A673 (cell line): Measurements from ENCODE around the gene NFKB1. TPM values are rescaled to one million over a fixed set of nuclear protein-coding genes. Genes with fewer than 3 reads are reported as not detected.
A peak's percentile ranks its signal among the peaks of the same experiment; 100 is the strongest.

ENCODE experiments used
- BruUV-seq: library from RNA; stranded (reverse); fragments of 400-500 nt; replicated peaks from 2 replicates; lab custom pipeline; 2021; lab: Mats Ljungman, UMichigan
- CTCF ChIA-PET: fragments of 300-600 bp; sonication (Branson Sonifier 250); formaldehyde crosslinking; loops from one replicate; lab custom pipeline; 2022; ENCODE audit warnings: antibody characterized with exemption; lab: Charles Lee
- POLR2A ChIA-PET: fragments of 300-600 bp; sonication (Branson Sonifier 250); formaldehyde crosslinking; loops from one replicate; lab custom pipeline; 2022; ENCODE audit warnings: antibody characterized with exemption; ENCODE audit not compliant: low non-redundant PET; lab: Charles Lee
- DNase-seq: peaks from one replicate; pipeline ENCODE4 v3.0.0-alpha.2; 2015; ENCODE audit warnings: low spot score
- H3K27ac ChIP-seq: fragments of 200-600 bp; sonication (generic); 2 replicates; pipeline ENCODE4 v1.5.1; 2016; ENCODE audit warnings: mixed run types, low read depth, mild to moderate bottlenecking, mixed read lengths, antibody characterized with exemption, low read length; ENCODE audit not compliant: poor library complexity, severe bottlenecking
- H3K27me3 ChIP-seq: fragments of 200-600 bp; sonication (generic); replicated peaks from 2 replicates; pipeline ENCODE4 v1.6.1; 2017; ENCODE audit warnings: mixed run types, low read depth, mild to moderate bottlenecking, mixed read lengths, antibody characterized with exemption, low read length; ENCODE audit not compliant: insufficient read depth, poor library complexity
- H3K36me3 ChIP-seq: fragments of 200-600 bp; sonication (generic); 2 replicates; pipeline ENCODE4 v1.6.1; 2016; ENCODE audit warnings: mixed run types, mild to moderate bottlenecking, mixed read lengths, antibody characterized with exemption, low read length; ENCODE audit not compliant: insufficient read depth, poor library complexity, severe bottlenecking
- H3K4me1 ChIP-seq: fragments of 200-600 bp; sonication (generic); 2 replicates; pipeline ENCODE4 v1.6.1; 2017; ENCODE audit warnings: mixed run types, mild to moderate bottlenecking, mixed read lengths, antibody characterized with exemption, low read length; ENCODE audit not compliant: insufficient read depth, poor library complexity, severe bottlenecking
- H3K4me3 ChIP-seq: fragments of 200-600 bp; sonication (generic); 2 replicates; pipeline ENCODE4 v1.5.1; 2016; ENCODE audit warnings: low read depth, mixed run types, mild to moderate bottlenecking, mixed read lengths, low read length; ENCODE audit not compliant: poor library complexity, severe bottlenecking
- H3K9me3 ChIP-seq: fragments of 200-600 bp; sonication (generic); 2 replicates; pipeline ENCODE4 v1.6.1; 2016; ENCODE audit warnings: mixed run types, low read depth, mild to moderate bottlenecking, mixed read lengths, antibody characterized with exemption, low read length; ENCODE audit not compliant: poor library complexity, severe bottlenecking
- CTCF ChIP-seq: fragments of 300-800, 200-600 bp; sonication (generic); conservative IDR thresholded peaks from 2 replicates; pipeline ENCODE4 v1.5.1; 2017; ENCODE audit warnings: low read depth, mild to moderate bottlenecking, antibody characterized with exemption, low read length, moderate library complexity, mixed read lengths
- EZH2 ChIP-seq: fragments of 200-600 bp; sonication (generic); IDR thresholded peaks from 2 replicates; pipeline ENCODE4 v1.6.1; 2017; ENCODE audit warnings: borderline replicate concordance, low read depth, mild to moderate bottlenecking, mixed read lengths, antibody characterized with exemption, low read length; ENCODE audit not compliant: poor library complexity, severe bottlenecking
- intact Hi-C: fragments of 100-400 bp; cut with micrococcal nuclease; formaldehyde crosslinking; loops from one replicate; pipeline ENCODE4 v1.10.0; 2022; ENCODE audit not compliant: unreplicated experiment
- total RNA-seq: library from RNA; stranded (reverse); gene quantifications from 2 replicates; pipeline ENCODE4 v1.2.3, GENCODE V29; 2021

NFKB1 gene
- total RNA-seq, 1 experiment from 2014 or later: 26.1 TPM

GRCh38 chr4:102610007-102610406 is 108.8 kb downstream of the NFKB1 start:
- ChIA-PET POLR2A (no interaction called here), CTCF (no interaction called here)
- no peaks in the 10 kb centered on the region for H3K9me3 ChIP-seq
- TF ChIP-seq EZH2 (no peak), CTCF (peak; percentile 43)
- intact Hi-C loops: no loop called here
- H3K36me3 ChIP-seq: peaks cover 5% of the 10 kb centered on the region
- peak; percentile 18 for DNase-seq
- no peaks in the 10 kb centered on the region for H3K27me3 ChIP-seq
- no peak overlapping the region for H3K27ac ChIP-seq
- no peak overlapping the region for H3K4me3 ChIP-seq
- H3K4me1 ChIP-seq: no peaks in the 10 kb centered on the region
- no TSS peak for BruUV-seq

- intact Hi-C loops: no loop called here
- H3K27ac ChIP-seq: no peak overlapping the region
- ChIA-PET POLR2A (no interaction called here), CTCF (no interaction called here)
- no TSS peak for BruUV-seq
- H3K4me1 ChIP-seq: no peaks in the 10 kb centered on the region
- H3K4me3 ChIP-seq: no peak overlapping the region
- no peaks in the 10 kb centered on the region for H3K9me3 ChIP-seq
- DNase-seq: no peak
- H3K36me3 ChIP-seq: peaks cover 5% of the 10 kb centered on the region
- no peaks in the 10 kb centered on the region for H3K27me3 ChIP-seq
- TF ChIP-seq EZH2 (no peak), CTCF (no peak)
Observed at GRCh38 chr4:102610476-102610875, 109.3 kb downstream of the NFKB1 start.

GRCh38 chr4:102612210-102612609 is 111.1 kb downstream of the NFKB1 start:
- Histone ChIP-seq H3K4me1 (no peaks in the 10 kb centered on the region), H3K27ac (no peak overlapping the region), H3K9me3 (no peaks in the 10 kb centered on the region), H3K27me3 (no peaks in the 10 kb centered on the region), H3K36me3 (peaks cover 5% of the 10 kb centered on the region), H3K4me3 (no peak overlapping the region)
- BruUV-seq: no TSS peak
- ChIA-PET CTCF (no interaction called here), POLR2A (no interaction called here)
- DNase-seq: no peak
- no peak for TF ChIP-seq EZH2
- no peak for TF ChIP-seq CTCF
- intact Hi-C loops: loop anchor here (2.0 kb wide), 1 partner anchor 161 kb away; no protein-coding TSS in a partner anchor
